ENCODE results near the gene STPG4. TPM values are rescaled to one million over a fixed set of nuclear protein-coding genes. Genes with fewer than 3 reads are reported as not detected.
A peak's percentile ranks its signal among the peaks of the same experiment; 100 is the strongest.

The STPG4 gene
- total RNA-seq, 6 donors from 2014 or later, result 0.40 to 1.2 (median 0.48) TPM; not detected in 2

DNA sequence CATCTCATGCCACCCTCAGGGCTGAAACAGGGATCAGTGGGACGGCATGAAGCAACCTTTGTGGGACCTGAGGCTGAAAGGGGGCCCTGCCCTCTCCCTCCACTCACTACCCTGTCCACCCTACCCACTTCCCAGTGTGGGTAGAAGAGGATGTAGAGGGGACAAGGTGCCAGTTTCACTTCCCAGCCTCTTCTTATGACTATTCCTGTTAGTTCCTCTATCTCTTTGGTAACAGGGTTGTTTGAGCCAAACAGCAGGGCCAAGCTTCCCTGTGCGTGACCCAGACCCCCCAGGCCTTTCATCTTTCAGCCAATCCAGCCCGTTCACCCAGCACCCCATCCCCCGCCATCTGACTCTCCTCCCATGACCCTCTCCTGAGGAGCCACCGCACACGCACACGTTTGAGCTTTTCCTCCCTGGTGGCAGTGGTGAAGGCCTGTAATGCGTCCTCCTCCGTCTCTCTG is 82.3 kb downstream of the STPG4 start:
- Histone ChIP-seq H3K9me3 (no peaks in the 10 kb centered on the region), H3K4me3 (no peak overlapping the region), H3K27ac (peak overlapping the region; percentile 85 to 95 (median 88)), H3K36me3 (peaks cover 0 to 12% (median 2%) of the 10 kb centered on the region in 4 donors), H3K4me1 (peaks cover 64 to 91% (median 81%) of the 10 kb centered on the region in 4 donors), H3K27me3 (no peaks in the 10 kb centered on the region)
- peak in 2 of 4 donors; percentile 1 to 25 for TF ChIP-seq EP300 (IDR thresholded peaks at IDR 0.05)
- TF ChIP-seq POLR2A (IDR thresholded peaks at IDR 0.05), result peak in 1 of 4 donors; percentile 15
- TF ChIP-seq CTCF (IDR thresholded peaks at IDR 0.05), result no peak
- no peak for TF ChIP-seq POLR2AphosphoS5 (IDR thresholded peaks at IDR 0.05)
- DNase-seq, result peak in 1 of 2 donors; percentile 41
- peak; percentile 17 to 65 for ATAC-seq (ENCODE audit: low FRiP score in 2 of 2)
- WGBS, 2 donors, result 65 to 72% methylated on average over 8 to 9 of the region's 9 CpGs

DNA sequence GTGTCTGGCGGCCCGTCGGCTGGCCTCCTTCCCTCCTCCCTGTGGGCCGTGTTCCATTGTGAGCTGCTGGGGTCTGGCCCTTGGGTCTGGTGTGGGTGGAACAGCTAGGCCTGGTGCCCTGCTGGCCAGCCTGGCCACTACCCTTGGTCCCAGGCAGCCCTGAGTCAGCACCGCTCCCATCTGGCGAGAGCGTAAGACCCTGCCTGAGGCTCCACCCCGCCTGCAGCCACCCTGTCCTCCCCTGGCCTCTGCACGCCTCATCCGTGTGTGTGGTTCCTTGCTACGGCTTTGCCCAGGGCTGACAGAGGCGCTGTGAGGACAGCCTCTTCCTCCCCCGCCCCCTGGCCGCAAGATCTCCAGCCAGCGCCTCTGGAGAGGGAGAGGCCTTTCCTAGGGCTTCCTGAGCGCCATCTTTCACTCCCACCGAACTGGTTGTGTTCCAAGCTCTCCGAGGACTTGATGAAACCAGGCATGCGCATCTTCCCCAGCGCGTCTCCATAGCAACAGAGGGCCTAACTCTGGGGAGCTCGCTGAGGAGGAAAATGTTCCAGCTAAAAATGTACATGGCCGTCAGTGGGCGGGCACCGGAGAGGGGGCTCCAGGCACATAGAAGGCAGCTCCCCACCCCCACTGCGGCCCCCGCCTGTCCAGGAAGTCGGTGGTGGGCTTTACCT is 83.0 kb downstream of the STPG4 start:
- Histone ChIP-seq H3K4me3 (no peak overlapping the region), H3K27me3 (no peaks in the 10 kb centered on the region), H3K9me3 (no peaks in the 10 kb centered on the region), H3K36me3 (peaks cover 0 to 14% (median 2%) of the 10 kb centered on the region in 4 donors), H3K4me1 (peaks cover 63 to 92% (median 83%) of the 10 kb centered on the region in 4 donors), H3K27ac (peak overlapping the region; percentile 85 to 95 (median 88))
- DNase-seq (peak; percentile 73 to 86), ATAC-seq (ENCODE audit: low FRiP score in 2 of 2) (peak; percentile 61 to 87)
- TF ChIP-seq POLR2AphosphoS5 (IDR thresholded peaks at IDR 0.05) (peak; percentile 15 to 46), POLR2A (IDR thresholded peaks at IDR 0.05) (peak in 1 of 4 donors; percentile 28), CTCF (IDR thresholded peaks at IDR 0.05) (peak in 3 of 6 experiments; percentile 13 to 63 (median 62)), EP300 (IDR thresholded peaks at IDR 0.05) (no peak)
- 49 to 54% methylated on average over 18 to 24 of the region's 28 CpGs for WGBS, 2 donors

GRCh38 chr2:47070920-47071824 is 83.9 kb downstream of the STPG4 start:
- ATAC-seq (ENCODE audit: low FRiP score in 2 of 2) (peak in 1 of 2 donors; percentile 40), DNase-seq (peak in 1 of 2 donors; percentile 85)
- TF ChIP-seq POLR2AphosphoS5 (IDR thresholded peaks at IDR 0.05) (peak in 1 of 2 donors; percentile 38), CTCF (IDR thresholded peaks at IDR 0.05) (no peak)
- Histone ChIP-seq H3K27me3 (no peaks in the 10 kb centered on the region), H3K27ac (peak overlapping the region; percentile 85 to 95 (median 88)), H3K9me3 (no peaks in the 10 kb centered on the region), H3K36me3 (peaks cover 0 to 16% (median 2%) of the 10 kb centered on the region in 4 donors), H3K4me3 (no peak overlapping the region), H3K4me1 (peaks cover 59 to 92% (median 78%) of the 10 kb centered on the region in 4 donors)
- 54 to 59% methylated on average over 14 to 15 of the region's 15 CpGs for WGBS, 2 donors

GRCh38 chr2:47070155-47070919 is 84.8 kb downstream of the STPG4 start:
- H3K36me3 ChIP-seq, result peaks cover 0 to 16% (median 2%) of the 10 kb centered on the region in 4 donors
- H3K27ac ChIP-seq, result peak overlapping the region; percentile 85 to 95 (median 88)
- H3K4me3 ChIP-seq, result no peak overlapping the region
- peaks cover 65 to 92% (median 78%) of the 10 kb centered on the region in 4 donors for H3K4me1 ChIP-seq
- ATAC-seq (ENCODE audit: low FRiP score in 2 of 2), result no peak
- no peaks in the 10 kb centered on the region for H3K9me3 ChIP-seq
- no peaks in the 10 kb centered on the region for H3K27me3 ChIP-seq
- 76 to 86% methylated on average over 4 to 12 of the region's 13 CpGs for WGBS, 2 donors
- no peak for DNase-seq
- TF ChIP-seq POLR2AphosphoS5 (IDR thresholded peaks at IDR 0.05) (no peak), POLR2A (IDR thresholded peaks at IDR 0.05) (no peak), EP300 (IDR thresholded peaks at IDR 0.05) (no peak), CTCF (IDR thresholded peaks at IDR 0.05) (no peak)

All from upper lobe of left lung (tissue), 6 donors.